ENCODE data around the gene VWF. TPM values are rescaled to one million over a fixed set of nuclear protein-coding genes. Genes with fewer than 3 reads are reported as not detected.

Gene VWF
- total RNA-seq, 4 donors from 2014 or later = 21.1 to 92.5 (median 49.7) TPM

DNA sequence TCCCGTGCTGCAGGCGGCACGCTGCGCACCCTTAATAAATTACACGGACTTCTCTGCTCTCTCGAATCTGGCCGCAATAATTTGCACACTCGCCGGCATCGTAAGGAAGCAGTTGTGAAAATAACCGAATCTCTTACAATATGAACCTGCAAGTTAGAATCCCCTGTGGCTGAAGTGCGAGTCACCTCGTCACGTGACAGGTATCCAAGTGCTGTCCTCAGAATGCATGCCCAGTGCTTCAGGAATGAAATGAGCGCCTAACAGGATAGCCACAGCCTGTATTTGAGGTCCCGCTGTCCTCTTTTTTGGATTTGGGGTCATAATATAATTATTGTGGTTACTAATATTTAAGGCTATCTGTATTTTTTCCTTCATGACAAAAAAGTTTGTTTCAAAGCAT, 82.0 kb downstream of the VWF start:
- Histone ChIP-seq H3K4me3 (no peak overlapping the region), H3K36me3 (peaks cover 0 to 83% (median 0%) of the 10 kb centered on the region in 3 donors), H3K27me3 (no peaks in the 10 kb centered on the region), H3K9me3 (no peaks in the 10 kb centered on the region), H3K27ac (no peak overlapping the region), H3K4me1 (peaks cover 0 to 9% (median 0%) of the 10 kb centered on the region in 3 donors)
- no peak for DNase-seq
- intact Hi-C loops (cut with DNase I) = loop anchor here (5.0 kb wide), 1 partner anchor 55 kb away; no protein-coding TSS in a partner anchor
- TF ChIP-seq, protein P1, sequence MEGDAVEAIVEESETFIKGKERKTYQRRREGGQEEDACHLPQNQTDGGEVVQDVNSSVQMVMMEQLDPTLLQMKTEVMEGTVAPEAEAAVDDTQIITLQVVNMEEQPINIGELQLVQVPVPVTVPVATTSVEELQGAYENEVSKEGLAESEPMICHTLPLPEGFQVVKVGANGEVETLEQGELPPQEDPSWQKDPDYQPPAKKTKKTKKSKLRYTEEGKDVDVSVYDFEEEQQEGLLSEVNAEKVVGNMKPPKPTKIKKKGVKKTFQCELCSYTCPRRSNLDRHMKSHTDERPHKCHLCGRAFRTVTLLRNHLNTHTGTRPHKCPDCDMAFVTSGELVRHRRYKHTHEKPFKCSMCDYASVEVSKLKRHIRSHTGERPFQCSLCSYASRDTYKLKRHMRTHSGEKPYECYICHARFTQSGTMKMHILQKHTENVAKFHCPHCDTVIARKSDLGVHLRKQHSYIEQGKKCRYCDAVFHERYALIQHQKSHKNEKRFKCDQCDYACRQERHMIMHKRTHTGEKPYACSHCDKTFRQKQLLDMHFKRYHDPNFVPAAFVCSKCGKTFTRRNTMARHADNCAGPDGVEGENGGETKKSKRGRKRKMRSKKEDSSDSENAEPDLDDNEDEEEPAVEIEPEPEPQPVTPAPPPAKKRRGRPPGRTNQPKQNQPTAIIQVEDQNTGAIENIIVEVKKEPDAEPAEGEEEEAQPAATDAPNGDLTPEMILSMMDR (IDR thresholded peaks at IDR 0.05) = no peak
- WGBS, 2 donors = 76 to 86% methylated on average over 2 to 16 of the region's 16 CpGs

DNA sequence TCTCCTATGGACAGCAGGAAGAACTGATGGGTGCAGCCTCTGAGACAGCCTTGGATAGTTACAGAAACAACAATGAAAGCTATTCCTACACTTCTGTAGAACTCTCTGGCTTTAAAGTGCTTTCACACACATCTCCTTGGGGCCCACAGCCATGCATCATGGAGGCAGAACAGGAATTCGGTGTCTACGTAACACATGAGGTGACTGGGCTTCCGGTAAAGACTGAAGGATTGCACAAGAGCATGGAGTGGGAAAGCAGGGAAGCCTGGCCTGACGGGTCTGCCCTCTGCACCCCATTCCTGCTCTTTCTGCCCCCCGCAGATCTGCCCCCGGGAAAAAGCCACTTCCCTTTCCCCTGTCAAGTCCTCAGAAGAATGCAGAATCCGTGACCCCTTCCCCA, 82.6 kb downstream of the VWF start:
- WGBS, 2 donors = 61 to 79% methylated on average over 3 to 7 of the region's 7 CpGs
- Histone ChIP-seq H3K36me3 (peaks cover 0 to 86% (median 0%) of the 10 kb centered on the region in 3 donors), H3K4me3 (no peak overlapping the region), H3K4me1 (peaks cover 0 to 9% (median 0%) of the 10 kb centered on the region in 3 donors), H3K27me3 (no peaks in the 10 kb centered on the region), H3K27ac (no peak overlapping the region), H3K9me3 (no peaks in the 10 kb centered on the region)
- no peak for DNase-seq
- TF ChIP-seq, protein P1 (IDR thresholded peaks at IDR 0.05) = no peak
- TF ChIP-seq POLR2A (IDR thresholded peaks at IDR 0.05) = no peak
- intact Hi-C loops (cut with DNase I) = loop anchor here (5.0 kb wide), 1 partner anchor 55 kb away; no protein-coding TSS in a partner anchor

DNA sequence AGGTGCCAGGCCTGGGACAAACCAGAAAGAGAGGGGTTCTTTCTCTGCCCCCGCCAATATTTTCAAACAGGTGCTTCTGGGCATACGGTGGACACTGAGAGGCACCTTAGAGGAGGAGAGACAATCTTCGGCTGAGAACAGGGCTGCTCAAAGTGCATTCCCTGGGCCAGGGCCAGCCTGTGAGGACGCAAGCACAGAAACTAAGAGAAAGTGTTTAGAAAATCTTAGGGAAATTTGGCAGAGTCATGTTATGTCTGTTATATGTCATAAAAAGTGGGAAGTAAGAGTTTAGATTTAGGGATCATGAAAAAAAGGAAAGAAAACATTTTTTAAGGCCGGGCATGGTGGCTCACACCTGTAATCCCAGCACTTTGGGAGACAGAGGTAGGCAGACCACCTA, 83.7 kb downstream of the VWF start:
- H3K4me3 ChIP-seq = no peak overlapping the region
- H3K36me3 ChIP-seq = peaks cover 0 to 84% (median 0%) of the 10 kb centered on the region in 3 donors
- no peak for DNase-seq
- WGBS, 2 donors = 79 to 84% methylated on average over 3 to 5 of the region's 5 CpGs
- TF ChIP-seq POLR2A (IDR thresholded peaks at IDR 0.05) = no peak
- TF ChIP-seq, protein P1 (IDR thresholded peaks at IDR 0.05) = no peak
- no peak overlapping the region for H3K27ac ChIP-seq
- H3K4me1 ChIP-seq = peaks cover 0 to 9% (median 0%) of the 10 kb centered on the region in 3 donors
- intact Hi-C loops (cut with DNase I) = loop anchor here (5.0 kb wide), 1 partner anchor 54 kb away; no protein-coding TSS in a partner anchor
- H3K9me3 ChIP-seq = no peaks in the 10 kb centered on the region
- no peaks in the 10 kb centered on the region for H3K27me3 ChIP-seq

DNA sequence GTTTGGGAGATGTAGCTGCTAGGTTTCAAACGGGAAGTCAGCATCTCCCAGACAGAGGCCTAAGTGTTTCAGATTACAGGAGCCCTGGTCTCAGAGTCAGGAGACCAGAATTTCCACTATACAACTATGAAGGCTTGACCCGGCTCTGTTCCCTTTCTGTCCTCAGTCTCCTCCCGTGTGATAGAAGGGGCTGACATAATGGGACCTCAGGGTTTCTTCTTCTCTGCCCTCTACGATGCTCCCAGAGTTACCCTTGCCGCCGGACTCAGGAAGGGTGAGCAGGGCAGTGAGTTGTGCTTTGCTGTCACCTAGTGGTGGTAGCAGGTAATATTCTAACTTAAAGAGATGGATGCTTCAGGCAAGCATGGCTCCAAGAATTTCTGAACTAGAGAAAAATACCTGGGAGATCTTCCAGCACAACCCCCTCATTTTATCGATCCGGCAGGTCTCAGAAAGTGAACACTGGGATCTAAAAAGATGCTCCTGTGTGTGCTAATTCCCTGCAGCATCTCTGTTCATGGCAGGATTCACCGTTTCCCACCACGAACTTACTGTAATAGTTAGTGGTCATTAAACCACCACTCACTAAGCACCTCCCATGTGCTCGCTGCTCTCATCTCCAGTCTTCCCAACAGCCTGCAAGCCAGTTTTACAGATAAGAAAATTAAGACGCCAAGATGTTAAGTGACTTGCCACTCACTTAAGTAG, 84.4 kb downstream of the VWF start:
- no peak for DNase-seq
- intact Hi-C loops (cut with DNase I) = loop anchor here (5.0 kb wide), 1 partner anchor 53 kb away; no protein-coding TSS in a partner anchor
- TF ChIP-seq, protein P1 (IDR thresholded peaks at IDR 0.05) = peak; percentile 70 to 92 (median 90)
- no peak for TF ChIP-seq POLR2A (IDR thresholded peaks at IDR 0.05)

DNA sequence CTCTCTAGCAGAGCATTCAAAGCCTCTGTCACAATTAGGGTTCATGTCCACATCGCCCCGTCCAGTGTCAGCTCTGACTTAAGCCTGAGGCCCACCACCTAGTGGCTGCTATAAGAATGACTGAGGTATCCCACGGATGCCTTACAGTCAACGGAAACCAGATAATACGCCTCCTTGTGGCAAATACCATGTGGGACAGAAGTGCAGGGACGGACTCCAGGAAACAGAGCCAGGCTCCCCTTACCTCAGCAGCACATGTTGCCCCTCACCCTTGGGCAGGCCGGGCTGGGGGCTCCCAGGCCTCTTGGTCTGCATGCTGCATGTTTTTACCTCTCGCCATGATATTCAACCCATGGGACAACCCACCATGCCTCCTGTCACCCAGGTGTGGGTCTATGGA, 86.3 kb downstream of the VWF start:
- 38 to 80% methylated on average over 1 to 4 of the region's 8 CpGs for WGBS, 2 donors
- Histone ChIP-seq H3K27me3 (peaks cover 0 to 4% (median 0%) of the 10 kb centered on the region in 4 donors), H3K36me3 (peaks cover 0 to 84% (median 0%) of the 10 kb centered on the region in 3 donors), H3K9me3 (no peaks in the 10 kb centered on the region), H3K4me1 (no peaks in the 10 kb centered on the region), H3K4me3 (no peak overlapping the region), H3K27ac (no peak overlapping the region)
- no peak for DNase-seq
- intact Hi-C loops (cut with DNase I) = no loop called here
- TF ChIP-seq, protein P1 (IDR thresholded peaks at IDR 0.05) = peak in 5 of 6 experiments; percentile 40 to 91 (median 64)
- no peak for TF ChIP-seq POLR2A (IDR thresholded peaks at IDR 0.05)

More for the DNA sequence above, 84.4 kb downstream of the VWF start:
- Histone ChIP-seq H3K27ac (no peak overlapping the region), H3K27me3 (no peaks in the 10 kb centered on the region), H3K36me3 (peaks cover 0 to 85% (median 0%) of the 10 kb centered on the region in 3 donors), H3K4me1 (peaks cover 0 to 9% (median 0%) of the 10 kb centered on the region in 3 donors), H3K9me3 (no peaks in the 10 kb centered on the region), H3K4me3 (no peak overlapping the region)
- 22 to 31% methylated on average over 11 to 12 of the region's 12 CpGs for WGBS, 2 donors
